K562 (cell line): ENCODE data around the gene PLEKHA7. TPM values are rescaled to one million over a fixed set of nuclear protein-coding genes. Genes with fewer than 3 reads are reported as not detected.

ENCODE experiments used
- ATAC-seq: fragments of 200-7000 bp; cut with Tn5 transposase; 3 replicates; pipeline ENCODE4 v1.9.1; 2020; ENCODE audit warnings: moderate library complexity
- BruUV-seq: library from RNA; stranded (reverse); fragments of 400-500 nt; replicated peaks from 2 replicates; lab custom pipeline; 2021; lab: Mats Ljungman, UMichigan
- CTCF ChIA-PET: fragments of 300-600 bp; formaldehyde crosslinking; extraction: SDS; loops from one replicate; lab custom pipeline; 2021; ENCODE audit warnings: low intra/inter-chr PET ratio; lab: Yijun Ruan, JAX
- POLR2A ChIA-PET: fragments of 300-600, 350-650 bp; sonication (Branson Sonifier 250); formaldehyde crosslinking; extraction: SDS; loops from one replicate; lab custom pipeline; 2021; ENCODE audit warnings: antibody characterized with exemption, inconsistent platforms; lab: Yijun Ruan, JAX
- DNase-seq, 4 experiments: peaks; one replicate each; pipeline versions ENCODE4 v3.0.0 to v3.0.0-alpha.2; 2011 to 2018; ENCODE audit warnings: low spot score in 3 of 4, mixed read lengths in 3 of 4; ENCODE audit errors: extremely low read depth in 1 of 4
- FAIRE-seq: peaks from 2 replicates; lab custom pipeline; 2011; peaks lifted over from hg19 to GRCh38; lab: Jason Lieb, UNC
- H2AFZ ChIP-seq: 2 replicates; pipeline ENCODE4 v1.6.0; 2011; ENCODE audit warnings: low read depth, low read length, control low read depth, inconsistent platforms
- H3K27ac ChIP-seq: fragments of 200-600 bp; 3 replicates; pipeline ENCODE4 v1.8.0; 2011; ENCODE audit warnings: low read depth, mild to moderate bottlenecking, control low read depth, inconsistent platforms, low read length, moderate library complexity, mixed read lengths; ENCODE audit errors: extremely low read depth
- H3K27me3 ChIP-seq, 2 experiments: fragments of 300-600 bp in 1 of 2; 2 replicates in 1 of 2; 3 replicates in 1 of 2; pipeline versions ENCODE4 v1.6.0 to v1.8.0; 2011; ENCODE audit warnings: inconsistent platforms in 2 of 2, low read length in 2 of 2, mild to moderate bottlenecking in 1 of 2, mixed read lengths in 1 of 2, moderate library complexity in 1 of 2; ENCODE audit not compliant: control insufficient read depth in 2 of 2, insufficient read depth in 2 of 2
- H3K36me3 ChIP-seq: fragments of 300-600 bp; 3 replicates; pipeline ENCODE4 v1.8.0; 2011; ENCODE audit warnings: mild to moderate bottlenecking, low read length, inconsistent platforms; ENCODE audit not compliant: control insufficient read depth, insufficient read depth
- H3K4me1 ChIP-seq, 2 experiments: fragments of 200-600 bp in 1 of 2; replicated peaks in 1 of 2; 2 replicates in 1 of 2; 3 replicates in 1 of 2; pipeline versions ENCODE4 v1.5.1 to v1.8.0; 2011; ENCODE audit warnings: inconsistent platforms in 2 of 2, low read length in 2 of 2, mild to moderate bottlenecking in 1 of 2, mixed read lengths in 1 of 2, moderate library complexity in 1 of 2; ENCODE audit not compliant: control insufficient read depth in 2 of 2, insufficient read depth in 2 of 2
- H3K4me2 ChIP-seq: 2 replicates; pipeline ENCODE4 v1.6.1; 2011; ENCODE audit warnings: low read length, control low read depth, inconsistent platforms, mixed read lengths; ENCODE audit not compliant: insufficient read depth
- H3K4me3 ChIP-seq: fragments of 200-600 bp; sonication (generic), shearing (Covaris generic); 2 replicates; pipeline ENCODE4 v1.5.1; 2016; ENCODE audit warnings: control low read depth, inconsistent platforms
- H3K79me2 ChIP-seq: fragments of 200-600 bp; 3 replicates; pipeline ENCODE4 v1.8.0; 2011; ENCODE audit warnings: low read length, inconsistent platforms; ENCODE audit not compliant: control insufficient read depth, insufficient read depth
- H3K9ac ChIP-seq, 2 experiments: 2 replicates each; pipeline versions ENCODE4 v1.6.0 to v1.6.1; 2011; ENCODE audit warnings: low read depth in 2 of 2, low read length in 2 of 2, control low read depth in 1 of 2, inconsistent platforms in 1 of 2, mild to moderate bottlenecking in 1 of 2, mixed read lengths in 1 of 2; ENCODE audit not compliant: insufficient read depth in 1 of 2
- H3K9me1 ChIP-seq: one replicate; pipeline ENCODE4 v1.6.0; 2011; ENCODE audit warnings: inconsistent platforms, mild to moderate bottlenecking, low read length, moderate library complexity; ENCODE audit not compliant: control insufficient read depth, insufficient read depth
- H3K9me3 ChIP-seq: replicated peaks from 2 replicates; pipeline ENCODE4 v1.5.1; 2011; ENCODE audit warnings: low read depth, low read length, inconsistent platforms; ENCODE audit not compliant: control insufficient read depth, insufficient read depth
- H4K20me1 ChIP-seq: replicated peaks from 2 replicates; pipeline ENCODE4 v1.6.1; 2011; ENCODE audit warnings: low read length, inconsistent platforms, mixed read lengths; ENCODE audit not compliant: control insufficient read depth, insufficient read depth
- ATF7 ChIP-seq: fragments of 450-650 bp; IDR thresholded peaks from 2 replicates; pipeline ENCODE4 v1.7.1; 2014; ENCODE audit warnings: mild to moderate bottlenecking, moderate library complexity
- CBX5 ChIP-seq: IDR thresholded peaks from 2 replicates; pipeline ENCODE4 v1.6.1; 2014; ENCODE audit warnings: low read depth, borderline replicate concordance
- CCAR2 ChIP-seq: fragments of 200-400 bp; formaldehyde crosslinking; IDR thresholded peaks from 2 replicates; pipeline ENCODE4 v1.6.1; 2017; ENCODE audit warnings: mild to moderate bottlenecking, low read depth, low read length
- FOXJ3 ChIP-seq: sonication (generic); formaldehyde crosslinking; IDR thresholded peaks from 2 replicates; pipeline ENCODE4 v1.4.0; 2020; ENCODE audit warnings: mild to moderate bottlenecking, missing genetic modification reagents
- HLTF ChIP-seq: fragments of 450-650 bp; IDR thresholded peaks from 2 replicates; pipeline ENCODE4 v1.6.1; 2016
- MAFK ChIP-seq: IDR thresholded peaks from 2 replicates; pipeline ENCODE4 v1.6.1; 2011; ENCODE audit warnings: low read length, improper control_type of control experiment
- RBM17 ChIP-seq: fragments of 200-400 bp; formaldehyde crosslinking; IDR thresholded peaks from 2 replicates; pipeline ENCODE4 v1.6.1; 2017; ENCODE audit warnings: low read depth, mild to moderate bottlenecking, low read length, borderline replicate concordance
- RBM39 ChIP-seq: fragments of 200-400 bp; formaldehyde crosslinking; optimal IDR thresholded peaks from 2 replicates; pipeline ENCODE3; 2018; ENCODE audit warnings: low read depth, low read length
- SIRT6 ChIP-seq: IDR thresholded peaks from one replicate; pipeline ENCODE4 v1.6.1; 2012; ENCODE audit warnings: low read depth, mild to moderate bottlenecking, control low read depth, inconsistent platforms, low read length, moderate library complexity
- ZNF23 ChIP-seq: fragments of 250-450 bp; sonication (Bioruptor Pico); IDR thresholded peaks from 2 replicates; pipeline ENCODE4 v1.4.0; 2020; ENCODE audit warnings: mild to moderate bottlenecking
- ZNF408 ChIP-seq: fragments of 250-450 bp; sonication (Bioruptor Pico); IDR thresholded peaks from 2 replicates; pipeline ENCODE4 v1.4.0; 2020; ENCODE audit warnings: low read depth, mild to moderate bottlenecking, moderate library complexity
- ZNF57 ChIP-seq: fragments of 450-650 bp; formaldehyde crosslinking; IDR thresholded peaks from 2 replicates; pipeline ENCODE4 v1.4.0; 2020; ENCODE audit warnings: mild to moderate bottlenecking, moderate library complexity
- ZNF778 ChIP-seq: fragments of 450-650 bp; formaldehyde crosslinking; IDR thresholded peaks from 2 replicates; pipeline ENCODE4 v1.4.0; 2020; ENCODE audit warnings: mild to moderate bottlenecking, moderate library complexity
- WGBS: fragments of 100-300 bp; shearing (Covaris generic); methylation state at CpG from one replicate; pipeline ENCODE4 v1.1.6; 2016; ENCODE audit warnings: low coverage, mixed read lengths; ENCODE audit not compliant: insufficient coverage; ENCODE audit errors: missing lambda C conversion rate; 5-methylcytosine and 5-hydroxymethylcytosine counted together
- in situ Hi-C: fragments of 300-500 bp; cut with MboI; formaldehyde crosslinking; loops from 4 replicates; pipeline ENCODE4 v1.15.0; 2018; ENCODE audit warnings: inconsistent platforms, mixed read lengths
- intact Hi-C: fragments of 100-400 bp; cut with micrococcal nuclease; formaldehyde crosslinking; loops from 2 replicates; pipeline ENCODE4 v1.14.2; 2022
- polyA plus RNA-seq, 8 experiments: library from polyadenylated mRNA; depleted of rRNA in 4 of 8; stranded (reverse) in 5 of 8; unstranded in 3 of 8; fragments of >200 nt; fragmentation: Nextera tagmentation in 2 of 8; fragmentation: Illumina TruSeq in 1 of 8; extraction: Ambion mirVana in 2 of 8; extraction: Trizol in 1 of 8; gene quantifications; 2 replicates each; pipeline versions ENCODE4 v1.2.1 to v1.2.3, GENCODE V29; 2011 to 2014; ENCODE audit warnings: inconsistent platforms in 1 of 8, missing spikeins in 1 of 8
- total RNA-seq, 7 experiments: library from RNA; depleted of rRNA in 6 of 7; stranded (reverse); fragments of >200 nt in 6 of 7; fragmentation: Illumina TruSeq in 2 of 7; extraction: Trizol in 2 of 7; gene quantifications; 2 replicates each; pipeline versions ENCODE4 v1.2.1 to v1.2.3, GENCODE V29; 2011 to 2021; ENCODE audit warnings: low replicate concordance in 1 of 7
- TF ChIP-seq, protein P1 (sequence below), 2 experiments: IDR thresholded peaks; 2 replicates each; pipeline ENCODE4 v1.6.1; 2011; ENCODE audit warnings: borderline replicate concordance in 1 of 2, control low read depth in 1 of 2, low read depth in 1 of 2, low read length in 1 of 2, mild to moderate bottlenecking in 1 of 2, mixed read lengths in 1 of 2, moderate library complexity in 1 of 2; ENCODE audit not compliant: insufficient read depth in 1 of 2, insufficient read length in 1 of 2, poor library complexity in 1 of 2, severe bottlenecking in 1 of 2; ENCODE audit errors: extremely low read depth in 1 of 2
- TF ChIP-seq, protein P2 (sequence below), 2 experiments: fragments of 450-650 bp; formaldehyde crosslinking in 1 of 2; IDR thresholded peaks; 2 replicates each; pipeline versions ENCODE4 v1.4.0 to v1.6.1; 2014 to 2020; ENCODE audit warnings: mild to moderate bottlenecking in 2 of 2, borderline replicate concordance in 1 of 2, low read depth in 1 of 2

PLEKHA7 gene
- total and polyA plus RNA-seq, 9 of the 15 experiments (the other 6 are each of a cell fraction or from before 2014, with no cell fraction given), result 0.06 to 0.77 (median 0.20) TPM; not detected in 1

DNA sequence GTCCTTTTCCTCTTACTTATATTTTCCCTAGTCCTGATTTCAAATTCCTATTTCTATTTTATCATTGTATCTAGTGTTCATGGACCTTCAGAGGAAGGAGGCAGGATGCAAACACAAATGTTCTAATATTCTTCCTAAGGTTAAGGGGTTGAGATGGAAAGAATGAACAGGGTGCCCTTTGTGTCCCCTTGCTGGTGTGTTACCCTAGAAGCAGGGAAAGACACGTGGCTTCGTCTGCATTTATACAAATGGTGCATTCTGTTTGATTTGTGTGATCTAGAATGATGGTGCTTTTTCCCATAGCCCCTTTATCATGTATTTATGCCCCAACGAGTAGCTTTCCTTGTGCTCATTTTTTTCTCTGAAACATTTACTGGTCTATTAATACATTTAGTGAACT lies 76.2 kb downstream of the PLEKHA7 start:
- no TSS peak for BruUV-seq
- Histone ChIP-seq H3K27me3 (peaks cover 6 to 18% of the 10 kb centered on the region in 2 experiments; a peak in 3 of 5 replicates), H2AFZ (no peak overlapping the region), H3K4me1 (no peaks in the 10 kb centered on the region), H3K9me3 (no peaks in the 10 kb centered on the region), H3K9ac (no peak overlapping the region), H3K36me3 (no peaks in the 10 kb centered on the region), H3K79me2 (no peaks in the 10 kb centered on the region), H3K9me1 (no peaks in the 10 kb centered on the region), H3K4me3 (no peak overlapping the region), H3K4me2 (no peak overlapping the region), H3K27ac (no peak overlapping the region), H4K20me1 (peaks cover 3% of the 10 kb centered on the region; the same call in 1 of the 2 replicates)
- ATAC-seq (no peak), DNase-seq (no peak), FAIRE-seq (no peak)
- in situ Hi-C loops (no loop called here), intact Hi-C loops (no loop called here)
- ChIA-PET POLR2A (no interaction called here), CTCF (no interaction called here)
- WGBS, result 0% methylated on average over 3 of the region's 3 CpGs
- no peak for TF ChIP-seq ATF7
- no peak for TF ChIP-seq CCAR2
- TF ChIP-seq, protein P1, sequence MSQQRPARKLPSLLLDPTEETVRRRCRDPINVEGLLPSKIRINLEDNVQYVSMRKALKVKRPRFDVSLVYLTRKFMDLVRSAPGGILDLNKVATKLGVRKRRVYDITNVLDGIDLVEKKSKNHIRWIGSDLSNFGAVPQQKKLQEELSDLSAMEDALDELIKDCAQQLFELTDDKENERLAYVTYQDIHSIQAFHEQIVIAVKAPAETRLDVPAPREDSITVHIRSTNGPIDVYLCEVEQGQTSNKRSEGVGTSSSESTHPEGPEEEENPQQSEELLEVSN (IDR thresholded peaks at IDR 0.05; ENCODE audit: borderline replicate concordance in 1 of 2, extremely low read depth in 1 of 2, insufficient read depth in 1 of 2, insufficient read length in 1 of 2, low read depth in 1 of 2, low read length in 1 of 2, poor library complexity in 1 of 2, severe bottlenecking in 1 of 2), result no peak
- TF ChIP-seq ZNF778 (CRISPR knock-in tag), result no peak
- TF ChIP-seq CBX5, result no peak
- TF ChIP-seq, protein P2, sequence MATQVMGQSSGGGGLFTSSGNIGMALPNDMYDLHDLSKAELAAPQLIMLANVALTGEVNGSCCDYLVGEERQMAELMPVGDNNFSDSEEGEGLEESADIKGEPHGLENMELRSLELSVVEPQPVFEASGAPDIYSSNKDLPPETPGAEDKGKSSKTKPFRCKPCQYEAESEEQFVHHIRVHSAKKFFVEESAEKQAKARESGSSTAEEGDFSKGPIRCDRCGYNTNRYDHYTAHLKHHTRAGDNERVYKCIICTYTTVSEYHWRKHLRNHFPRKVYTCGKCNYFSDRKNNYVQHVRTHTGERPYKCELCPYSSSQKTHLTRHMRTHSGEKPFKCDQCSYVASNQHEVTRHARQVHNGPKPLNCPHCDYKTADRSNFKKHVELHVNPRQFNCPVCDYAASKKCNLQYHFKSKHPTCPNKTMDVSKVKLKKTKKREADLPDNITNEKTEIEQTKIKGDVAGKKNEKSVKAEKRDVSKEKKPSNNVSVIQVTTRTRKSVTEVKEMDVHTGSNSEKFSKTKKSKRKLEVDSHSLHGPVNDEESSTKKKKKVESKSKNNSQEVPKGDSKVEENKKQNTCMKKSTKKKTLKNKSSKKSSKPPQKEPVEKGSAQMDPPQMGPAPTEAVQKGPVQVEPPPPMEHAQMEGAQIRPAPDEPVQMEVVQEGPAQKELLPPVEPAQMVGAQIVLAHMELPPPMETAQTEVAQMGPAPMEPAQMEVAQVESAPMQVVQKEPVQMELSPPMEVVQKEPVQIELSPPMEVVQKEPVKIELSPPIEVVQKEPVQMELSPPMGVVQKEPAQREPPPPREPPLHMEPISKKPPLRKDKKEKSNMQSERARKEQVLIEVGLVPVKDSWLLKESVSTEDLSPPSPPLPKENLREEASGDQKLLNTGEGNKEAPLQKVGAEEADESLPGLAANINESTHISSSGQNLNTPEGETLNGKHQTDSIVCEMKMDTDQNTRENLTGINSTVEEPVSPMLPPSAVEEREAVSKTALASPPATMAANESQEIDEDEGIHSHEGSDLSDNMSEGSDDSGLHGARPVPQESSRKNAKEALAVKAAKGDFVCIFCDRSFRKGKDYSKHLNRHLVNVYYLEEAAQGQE (IDR thresholded peaks at IDR 0.05; ENCODE audit: borderline replicate concordance), result no peak
- TF ChIP-seq, protein P2 (CRISPR knock-in tag; IDR thresholded peaks at IDR 0.05; ENCODE audit: low read depth), result no peak
- TF ChIP-seq ZNF408 (CRISPR knock-in tag), result no peak
- TF ChIP-seq RBM39, result no peak
- TF ChIP-seq ZNF57 (CRISPR knock-in tag), result no peak
- no peak for TF ChIP-seq FOXJ3 (CRISPR knock-in tag)
- TF ChIP-seq RBM17, result no peak
- no peak for TF ChIP-seq ZNF23
- TF ChIP-seq MAFK, result no peak
- no peak for TF ChIP-seq HLTF
- TF ChIP-seq SIRT6, result no peak
